NCI-H2107 treated with DMSO at 0.1 percent for 48 hours (cell line): ENCODE data around the gene NOL4L.

Source experiments
- DNase-seq: peaks from one replicate; lab custom pipeline; 2025; ENCODE audit not compliant: unreplicated experiment; lab: John Stamatoyannopoulos, UW

Gene NOL4L

GRCh38 chr20:32577657-32578056 lies 7.5 kb downstream of the NOL4L start:
- DNase-seq = no peak

GRCh38 chr20:32577023-32577422 lies 8.1 kb downstream of the NOL4L start:
- no peak for DNase-seq

GRCh38 chr20:32576560-32576959 lies 8.6 kb downstream of the NOL4L start:
- DNase-seq = no peak

GRCh38 chr20:32575805-32576204 lies 9.3 kb downstream of the NOL4L start:
- no peak for DNase-seq

- no peak for DNase-seq
Measured at GRCh38 chr20:32575227-32575581, 9.9 kb downstream of the NOL4L start.

- no peak for DNase-seq
Measured at GRCh38 chr20:32574296-32575226, 10.6 kb downstream of the NOL4L start.

- DNase-seq = no peak
Measured at GRCh38 chr20:32573167-32573851, 11.8 kb downstream of the NOL4L start.

GRCh38 chr20:32572271-32572968 lies 12.7 kb downstream of the NOL4L start:
- DNase-seq = no peak

GRCh38 chr20:32571566-32571965 lies 13.6 kb downstream of the NOL4L start:
- DNase-seq = no peak

GRCh38 chr20:32570401-32571190 lies 14.5 kb downstream of the NOL4L start:
- no peak for DNase-seq

GRCh38 chr20:32569380-32570305 lies 15.5 kb downstream of the NOL4L start:
- DNase-seq = no peak

- DNase-seq = no peak
Measured at GRCh38 chr20:32569018-32569379, 16.1 kb downstream of the NOL4L start.

GRCh38 chr20:32567384-32568178 lies 17.6 kb downstream of the NOL4L start:
- DNase-seq = no peak

- DNase-seq = no peak
Measured at GRCh38 chr20:32566379-32567374, 18.5 kb downstream of the NOL4L start.

GRCh38 chr20:32565735-32566032 lies 19.4 kb downstream of the NOL4L start:
- DNase-seq = no peak

- no peak for DNase-seq
Measured at GRCh38 chr20:32564921-32565734, 20.0 kb downstream of the NOL4L start.

- no peak for DNase-seq
Measured at GRCh38 chr20:32564440-32564839, 20.7 kb downstream of the NOL4L start.
